Measurements from ENCODE around the gene SLC6A3. TPM values are rescaled to one million over a fixed set of nuclear protein-coding genes. Genes with fewer than 3 reads are reported as not detected.

Gene SLC6A3
- total RNA-seq, 1 donor from 2014 or later, result 0.10 TPM

DNA sequence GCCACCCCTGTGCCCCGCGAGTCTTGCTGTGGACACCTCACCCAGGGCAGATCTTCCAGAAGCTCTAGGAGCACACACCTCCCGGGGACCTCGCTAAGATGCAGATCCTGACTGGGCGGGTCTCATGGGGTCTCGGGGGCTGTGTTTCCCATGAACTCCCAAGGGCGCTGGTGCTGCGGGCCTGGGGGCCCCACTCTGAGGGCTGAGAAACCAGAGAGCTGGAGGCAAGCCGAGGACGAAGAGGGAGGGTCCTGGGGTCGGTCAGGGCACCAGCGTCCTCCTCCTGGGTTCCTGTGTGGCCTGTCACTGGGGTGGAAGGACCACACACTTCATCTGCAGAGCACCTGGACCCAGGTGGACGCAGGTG is 30.2 kb downstream of the SLC6A3 start:
- H3K27ac Mint-ChIP-seq (ENCODE audit: unreplicated experiment), result no peak overlapping the region
- no peak overlapping the region for H3K4me3 Mint-ChIP-seq (ENCODE audit: unreplicated experiment)
- H3K9me3 Mint-ChIP-seq (ENCODE audit: unreplicated experiment), result peaks cover 11% of the 10 kb centered on the region
- peaks cover 26% of the 10 kb centered on the region for H3K27me3 Mint-ChIP-seq (ENCODE audit: unreplicated experiment)
- TF ChIP-seq, protein P1, sequence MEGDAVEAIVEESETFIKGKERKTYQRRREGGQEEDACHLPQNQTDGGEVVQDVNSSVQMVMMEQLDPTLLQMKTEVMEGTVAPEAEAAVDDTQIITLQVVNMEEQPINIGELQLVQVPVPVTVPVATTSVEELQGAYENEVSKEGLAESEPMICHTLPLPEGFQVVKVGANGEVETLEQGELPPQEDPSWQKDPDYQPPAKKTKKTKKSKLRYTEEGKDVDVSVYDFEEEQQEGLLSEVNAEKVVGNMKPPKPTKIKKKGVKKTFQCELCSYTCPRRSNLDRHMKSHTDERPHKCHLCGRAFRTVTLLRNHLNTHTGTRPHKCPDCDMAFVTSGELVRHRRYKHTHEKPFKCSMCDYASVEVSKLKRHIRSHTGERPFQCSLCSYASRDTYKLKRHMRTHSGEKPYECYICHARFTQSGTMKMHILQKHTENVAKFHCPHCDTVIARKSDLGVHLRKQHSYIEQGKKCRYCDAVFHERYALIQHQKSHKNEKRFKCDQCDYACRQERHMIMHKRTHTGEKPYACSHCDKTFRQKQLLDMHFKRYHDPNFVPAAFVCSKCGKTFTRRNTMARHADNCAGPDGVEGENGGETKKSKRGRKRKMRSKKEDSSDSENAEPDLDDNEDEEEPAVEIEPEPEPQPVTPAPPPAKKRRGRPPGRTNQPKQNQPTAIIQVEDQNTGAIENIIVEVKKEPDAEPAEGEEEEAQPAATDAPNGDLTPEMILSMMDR (IDR thresholded peaks at IDR 0.05; ENCODE audit: unreplicated experiment), result no peak
- H3K4me1 Mint-ChIP-seq (ENCODE audit: unreplicated experiment), result peaks cover 2% of the 10 kb centered on the region
- no peak for DNase-seq (ENCODE audit: low spot score)
- peaks cover 9% of the 10 kb centered on the region for H3K36me3 Mint-ChIP-seq (ENCODE audit: low read depth, unreplicated experiment)

DNA sequence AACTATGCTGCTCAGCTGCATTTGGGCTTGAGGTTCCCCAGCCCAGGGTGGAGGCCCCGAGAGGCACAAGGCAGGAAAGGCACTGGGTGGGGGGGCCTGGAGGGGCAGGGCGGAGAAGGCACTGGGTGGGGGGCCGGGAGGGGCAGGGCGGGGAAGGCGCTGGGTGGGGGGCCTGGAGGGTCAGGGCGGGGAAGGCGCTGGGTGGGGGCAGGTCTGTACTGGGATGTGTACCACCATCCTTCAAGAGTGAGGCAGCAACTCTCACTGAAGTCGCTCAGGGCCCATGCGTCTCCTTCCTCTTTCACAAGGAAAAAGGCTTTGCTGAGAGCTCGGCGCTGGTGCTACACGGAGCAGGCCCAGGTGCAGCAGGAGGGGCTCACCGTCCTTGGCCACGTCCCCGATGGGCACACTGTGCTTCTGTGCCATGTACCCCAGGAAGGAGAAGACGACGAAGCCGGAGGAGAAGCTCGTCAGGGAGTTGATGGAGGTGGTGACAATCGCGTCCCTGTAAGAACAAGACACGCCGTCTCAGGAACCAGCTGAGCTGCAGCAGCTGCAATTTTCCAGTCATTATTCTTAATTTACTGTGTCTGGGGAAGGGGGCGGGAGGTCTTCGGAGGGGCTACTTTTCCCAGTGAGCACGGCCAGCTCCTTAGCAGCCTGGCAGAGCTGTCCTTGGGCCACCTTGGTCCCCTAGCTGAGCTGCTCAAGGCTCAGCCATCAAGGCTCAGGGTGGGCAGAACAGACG is 30.8 kb downstream of the SLC6A3 start:
- Mint-ChIP-seq H3K27ac (ENCODE audit: unreplicated experiment) (no peak overlapping the region), H3K4me1 (ENCODE audit: unreplicated experiment) (peaks cover 2% of the 10 kb centered on the region), H3K4me3 (ENCODE audit: unreplicated experiment) (no peak overlapping the region), H3K27me3 (ENCODE audit: unreplicated experiment) (peaks cover 27% of the 10 kb centered on the region), H3K9me3 (ENCODE audit: unreplicated experiment) (peaks cover 11% of the 10 kb centered on the region), H3K36me3 (ENCODE audit: low read depth, unreplicated experiment) (peaks cover 9% of the 10 kb centered on the region)
- peak; percentile 69 for DNase-seq (ENCODE audit: low spot score)
- TF ChIP-seq, protein P1 (IDR thresholded peaks at IDR 0.05; ENCODE audit: unreplicated experiment), result no peak

DNA sequence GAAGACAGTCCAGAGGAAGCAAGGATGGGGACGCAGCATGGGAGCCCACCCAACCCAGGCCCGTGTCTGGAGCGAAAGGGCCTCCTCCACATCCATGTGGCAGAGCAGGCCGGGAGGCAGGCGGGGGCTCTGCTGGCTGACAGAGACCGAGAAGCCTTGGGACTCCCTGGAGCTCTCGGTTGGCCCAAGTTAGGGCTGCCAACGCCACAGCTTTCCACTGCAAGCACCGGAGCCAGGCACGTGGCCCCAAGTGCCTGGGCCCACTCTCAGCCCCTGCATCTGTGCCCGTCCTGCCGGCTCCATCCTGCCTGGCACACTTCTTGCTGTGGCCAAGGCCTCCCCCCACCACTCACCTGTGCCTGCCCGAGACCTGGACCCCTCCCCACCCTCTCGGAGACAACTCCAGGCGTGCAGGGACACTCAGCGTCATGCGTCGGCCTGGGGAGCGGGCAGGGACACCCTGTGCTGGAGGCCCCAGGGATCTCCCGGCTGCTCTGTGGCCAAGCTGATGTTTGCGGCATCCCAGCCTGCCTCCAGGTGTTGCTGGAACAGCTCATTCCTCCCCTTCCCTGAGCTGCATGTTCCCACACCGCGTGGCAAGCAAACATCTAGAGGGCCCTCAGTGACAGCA is 31.5 kb downstream of the SLC6A3 start:
- no peak overlapping the region for H3K27ac Mint-ChIP-seq (ENCODE audit: unreplicated experiment)
- H3K36me3 Mint-ChIP-seq (ENCODE audit: low read depth, unreplicated experiment), result peaks cover 9% of the 10 kb centered on the region
- DNase-seq (ENCODE audit: low spot score), result no peak
- H3K9me3 Mint-ChIP-seq (ENCODE audit: unreplicated experiment), result peaks cover 7% of the 10 kb centered on the region
- peaks cover 23% of the 10 kb centered on the region for H3K27me3 Mint-ChIP-seq (ENCODE audit: unreplicated experiment)
- TF ChIP-seq, protein P1 (IDR thresholded peaks at IDR 0.05; ENCODE audit: unreplicated experiment), result no peak
- H3K4me1 Mint-ChIP-seq (ENCODE audit: unreplicated experiment), result peaks cover 2% of the 10 kb centered on the region
- H3K4me3 Mint-ChIP-seq (ENCODE audit: unreplicated experiment), result no peak overlapping the region

DNA sequence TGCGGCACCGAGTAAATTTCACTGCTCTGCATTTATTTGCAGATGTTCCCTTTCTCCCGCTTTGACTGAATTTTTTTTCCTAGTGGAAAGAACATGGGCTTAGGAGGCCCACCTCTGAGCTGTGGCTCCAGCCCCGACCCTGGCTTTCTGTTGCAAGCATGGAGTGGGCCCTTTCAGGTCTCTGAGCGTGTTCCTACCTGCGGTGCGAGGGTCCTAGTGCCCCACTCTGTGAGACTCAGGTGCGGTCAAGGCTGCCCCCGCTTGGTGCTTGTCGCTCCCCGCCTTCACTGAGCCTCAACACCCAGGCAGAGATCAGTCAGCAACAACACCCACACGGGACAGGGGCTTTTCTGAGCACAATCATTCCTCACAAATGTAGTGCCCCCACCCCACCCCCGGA is 32.0 kb downstream of the SLC6A3 start:
- TF ChIP-seq, protein P1 (IDR thresholded peaks at IDR 0.05; ENCODE audit: unreplicated experiment), result no peak
- Mint-ChIP-seq H3K4me3 (ENCODE audit: unreplicated experiment) (no peak overlapping the region), H3K36me3 (ENCODE audit: low read depth, unreplicated experiment) (peaks cover 5% of the 10 kb centered on the region), H3K9me3 (ENCODE audit: unreplicated experiment) (peaks cover 2% of the 10 kb centered on the region), H3K27ac (ENCODE audit: unreplicated experiment) (no peak overlapping the region), H3K27me3 (ENCODE audit: unreplicated experiment) (peaks cover 19% of the 10 kb centered on the region), H3K4me1 (ENCODE audit: unreplicated experiment) (peaks cover under 1% of the 10 kb centered on the region)
- DNase-seq (ENCODE audit: low spot score), result no peak

DNA sequence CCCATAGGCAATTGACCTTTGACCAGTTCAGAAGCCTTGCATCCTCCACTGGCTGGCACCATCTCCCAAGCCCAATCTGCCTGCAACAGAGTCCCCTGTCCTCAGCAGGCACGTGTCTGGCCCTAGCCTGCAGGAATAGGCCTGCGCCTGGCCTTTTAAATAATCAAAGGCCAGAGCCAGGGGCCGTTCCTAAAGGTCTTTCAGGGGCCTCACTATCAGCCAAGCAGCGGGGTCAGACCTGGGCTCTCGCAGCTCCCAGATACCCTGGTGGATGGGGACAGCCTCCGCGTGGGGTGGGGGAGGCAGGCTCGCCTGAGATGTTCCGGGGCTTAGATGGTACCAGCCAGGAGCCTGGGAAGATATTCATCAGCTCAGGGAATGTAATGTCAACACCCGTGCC is 32.6 kb downstream of the SLC6A3 start:
- Mint-ChIP-seq H3K9me3 (ENCODE audit: unreplicated experiment) (no peaks in the 10 kb centered on the region), H3K27ac (ENCODE audit: unreplicated experiment) (no peak overlapping the region), H3K27me3 (ENCODE audit: unreplicated experiment) (peaks cover 18% of the 10 kb centered on the region), H3K4me3 (ENCODE audit: unreplicated experiment) (no peak overlapping the region), H3K4me1 (ENCODE audit: unreplicated experiment) (no peaks in the 10 kb centered on the region), H3K36me3 (ENCODE audit: low read depth, unreplicated experiment) (peaks cover 3% of the 10 kb centered on the region)
- TF ChIP-seq, protein P1 (IDR thresholded peaks at IDR 0.05; ENCODE audit: unreplicated experiment), result no peak
- no peak for DNase-seq (ENCODE audit: low spot score)

All from endothelial cell (in vitro differentiated cells).